OCI-LY1 (cell line): Measurements from ENCODE around the gene DPP6.
"Not testable (repeated sequence)": the region's sequence is repeated elsewhere in the genome, so short reads cannot be mapped to it uniquely, and the experiment has no call there.

Source experiments
- H2AFZ ChIP-seq: fragments of 200-600 bp; sonication (generic), shearing (Covaris generic); 2 replicates; pipeline ENCODE4 v1.6.0; 2014; ENCODE audit warnings: antibody characterized with exemption, mild to moderate bottlenecking, low read length
- H3F3A ChIP-seq: fragments of 200-600 bp; sonication (generic), shearing (Covaris generic); 2 replicates; pipeline ENCODE4 v1.6.0; 2014; ENCODE audit warnings: mild to moderate bottlenecking, antibody characterized with exemption, low read length, moderate library complexity; ENCODE audit not compliant: insufficient read depth
- H3K27ac ChIP-seq: fragments of 200-600 bp; sonication (generic); 2 replicates; pipeline ENCODE4 v1.5.1; 2014; ENCODE audit warnings: low read length, mixed run types, mild to moderate bottlenecking, low read depth; ENCODE audit not compliant: poor library complexity, severe bottlenecking
- H3K27me3 ChIP-seq: fragments of 200-600 bp; sonication (generic); 2 replicates; pipeline ENCODE4 v1.6.0; 2014; ENCODE audit warnings: antibody characterized with exemption, mild to moderate bottlenecking, low read length, moderate library complexity; ENCODE audit not compliant: insufficient read depth
- H3K36me3 ChIP-seq: fragments of 200-600 bp; sonication (generic); 2 replicates; pipeline ENCODE4 v1.6.1; 2014; ENCODE audit warnings: mild to moderate bottlenecking, antibody characterized with exemption, low read length, moderate library complexity, mixed read lengths; ENCODE audit not compliant: insufficient read depth
- H3K4me1 ChIP-seq: fragments of 200-600 bp; sonication (generic); 2 replicates; pipeline ENCODE4 v1.5.1; 2014; ENCODE audit warnings: mild to moderate bottlenecking, low read length, moderate library complexity; ENCODE audit not compliant: insufficient read depth, severe bottlenecking
- H3K4me2 ChIP-seq: fragments of 200-600 bp; sonication (generic), shearing (Covaris generic); 2 replicates; pipeline ENCODE4 v1.6.1; 2014; ENCODE audit warnings: low read length
- H3K4me3 ChIP-seq: fragments of 200-600 bp; sonication (generic); 2 replicates; pipeline ENCODE4 v1.5.1; 2014; ENCODE audit warnings: low read length, low read depth, mild to moderate bottlenecking, mixed read lengths; ENCODE audit not compliant: poor library complexity, severe bottlenecking
- H3K79me2 ChIP-seq: fragments of 200-600 bp; shearing (Covaris generic); 2 replicates; pipeline ENCODE4 v1.6.1; 2016; ENCODE audit warnings: mixed run types, low read length, mixed read lengths; ENCODE audit not compliant: insufficient read depth
- H3K9ac ChIP-seq: fragments of 200-600 bp; sonication (generic), shearing (Covaris generic); 2 replicates; pipeline ENCODE4 v1.6.1; 2014; ENCODE audit warnings: mild to moderate bottlenecking, low read length, mixed read lengths
- H3K9me2 ChIP-seq: fragments of 200-600 bp; sonication (generic), shearing (Covaris generic); 2 replicates; pipeline ENCODE4 v1.6.1; 2014; ENCODE audit warnings: low read depth, mild to moderate bottlenecking, low read length, mixed read lengths
- H3K9me3 ChIP-seq: fragments of 200-600 bp; shearing (Covaris generic); 2 replicates; pipeline ENCODE4 v1.6.1; 2014; ENCODE audit warnings: low read length, mixed read lengths
- H4K20me1 ChIP-seq: fragments of 200-600 bp; sonication (generic), shearing (Covaris generic); 2 replicates; pipeline ENCODE4 v1.6.0; 2016; ENCODE audit warnings: mild to moderate bottlenecking, low read length; ENCODE audit not compliant: insufficient read depth
- CTCF ChIP-seq: fragments of 200-600 bp; sonication (generic), shearing (Covaris generic); IDR thresholded peaks from 2 replicates; pipeline ENCODE4 v1.5.1; 2017; ENCODE audit warnings: mild to moderate bottlenecking, antibody characterized with exemption, low read length, moderate library complexity, mixed read lengths
- EZH2 ChIP-seq: fragments of 200-600 bp; sonication (generic), shearing (Covaris generic); IDR thresholded peaks from 2 replicates; pipeline ENCODE4 v1.8.0; 2017; ENCODE audit warnings: borderline replicate concordance, mixed run types, mild to moderate bottlenecking, antibody characterized with exemption, low read length, moderate library complexity, mixed read lengths

Gene DPP6

GRCh38 chr7:154918741-154919140 is 866.5 kb downstream of the DPP6 start:
- H4K20me1 ChIP-seq, result no peaks in the 10 kb centered on the region
- H3K4me1 ChIP-seq, result peaks cover 3% of the 10 kb centered on the region
- H2AFZ ChIP-seq, result no peak overlapping the region
- no peaks in the 10 kb centered on the region for H3F3A ChIP-seq
- no peak overlapping the region for H3K4me2 ChIP-seq
- H3K36me3 ChIP-seq, result no peaks in the 10 kb centered on the region
- no peak for TF ChIP-seq CTCF
- TF ChIP-seq EZH2, result no peak
- no peak overlapping the region for H3K9ac ChIP-seq
- H3K27ac ChIP-seq, result no peak overlapping the region
- H3K9me2 ChIP-seq, result no peaks in the 10 kb centered on the region
- no peaks in the 10 kb centered on the region for H3K79me2 ChIP-seq
- no peak overlapping the region for H3K4me3 ChIP-seq
- peaks cover 20% of the 10 kb centered on the region; the same call in 1 of the 2 replicates for H3K27me3 ChIP-seq
- H3K9me3 ChIP-seq, result peaks cover 6% of the 10 kb centered on the region; the same call in 1 of the 2 replicates

- no peak overlapping the region for H3K4me3 ChIP-seq
- no peak overlapping the region for H2AFZ ChIP-seq
- no peak overlapping the region for H3K27ac ChIP-seq
- peaks cover 6% of the 10 kb centered on the region; the same call in 1 of the 2 replicates for H3K9me3 ChIP-seq
- no peaks in the 10 kb centered on the region for H3K9me2 ChIP-seq
- H3K9ac ChIP-seq, result no peak overlapping the region
- no peaks in the 10 kb centered on the region for H3K4me1 ChIP-seq
- no peak overlapping the region for H3K4me2 ChIP-seq
- no peaks in the 10 kb centered on the region for H4K20me1 ChIP-seq
- H3K36me3 ChIP-seq, result no peaks in the 10 kb centered on the region
- H3K27me3 ChIP-seq, result peaks cover 20% of the 10 kb centered on the region; the same call in 1 of the 2 replicates
- no peaks in the 10 kb centered on the region for H3F3A ChIP-seq
- no peak for TF ChIP-seq EZH2
- no peak for TF ChIP-seq CTCF
- no peaks in the 10 kb centered on the region for H3K79me2 ChIP-seq
Observed at GRCh38 chr7:154919344-154920225, 867.4 kb downstream of the DPP6 start.

GRCh38 chr7:154922472-154922871 is 870.3 kb downstream of the DPP6 start:
- not testable (repeated sequence) for H3K9me3 ChIP-seq, H3K9me2 ChIP-seq, H3K79me2 ChIP-seq, H3F3A ChIP-seq, H3K9ac ChIP-seq, H2AFZ ChIP-seq, H3K4me2 ChIP-seq, H3K27ac ChIP-seq, H3K4me1 ChIP-seq, H4K20me1 ChIP-seq, H3K36me3 ChIP-seq, H3K4me3 ChIP-seq
- H3K27me3 ChIP-seq, result peaks cover 19% of the 10 kb centered on the region; the same call in 1 of the 2 replicates
